Activated naive CD4-positive, alpha-beta T cell treated with anti-CD3 and anti-CD28 coated beads for 36 hours (primary cell): ENCODE data around the gene IQGAP2. TPM values are rescaled to one million over a fixed set of nuclear protein-coding genes. Genes with fewer than 3 reads are reported as not detected.

Experiments
- CTCF ChIA-PET: fragments of 350-600 bp; sonication (Branson Sonifier 250); formaldehyde crosslinking; loops from one replicate; lab custom pipeline; 2021; ENCODE audit warnings: antibody characterized with exemption; lab: Charles Lee
- DNase-seq: peaks from one replicate; pipeline ENCODE4 v3.0.0-alpha.2; 2020
- H3K27ac Mint-ChIP-seq: one replicate; pipeline ENCODE4 v1.8.0; 2021; ENCODE audit warnings: mild to moderate bottlenecking, mixed read lengths
- H3K27me3 Mint-ChIP-seq: one replicate; pipeline ENCODE4 v1.8.0; 2021; ENCODE audit warnings: low read depth, mixed read lengths
- H3K36me3 Mint-ChIP-seq: one replicate; pipeline ENCODE4 v1.8.0; 2021; ENCODE audit warnings: low read depth, mixed read lengths
- H3K4me1 Mint-ChIP-seq: one replicate; pipeline ENCODE4 v1.8.0; 2021; ENCODE audit warnings: low read depth, mixed read lengths
- H3K4me3 Mint-ChIP-seq: one replicate; pipeline ENCODE4 v1.8.0; 2021; ENCODE audit warnings: mild to moderate bottlenecking, moderate library complexity, mixed read lengths
- H3K9me3 Mint-ChIP-seq: one replicate; pipeline ENCODE4 v1.8.0; 2021; ENCODE audit warnings: mixed read lengths
- intact Hi-C: fragments of 100-400 bp; cut with micrococcal nuclease; formaldehyde crosslinking; loops from one replicate; pipeline ENCODE4 v1.15.1; 2023
- total RNA-seq, 2 experiments: library from RNA; stranded (reverse); gene quantifications; one replicate each; pipeline ENCODE4 v1.2.3, GENCODE V29; 2021

The IQGAP2 gene
- total RNA-seq, 2 experiments from 2014 or later = 54.6 to 55.9 TPM

DNA sequence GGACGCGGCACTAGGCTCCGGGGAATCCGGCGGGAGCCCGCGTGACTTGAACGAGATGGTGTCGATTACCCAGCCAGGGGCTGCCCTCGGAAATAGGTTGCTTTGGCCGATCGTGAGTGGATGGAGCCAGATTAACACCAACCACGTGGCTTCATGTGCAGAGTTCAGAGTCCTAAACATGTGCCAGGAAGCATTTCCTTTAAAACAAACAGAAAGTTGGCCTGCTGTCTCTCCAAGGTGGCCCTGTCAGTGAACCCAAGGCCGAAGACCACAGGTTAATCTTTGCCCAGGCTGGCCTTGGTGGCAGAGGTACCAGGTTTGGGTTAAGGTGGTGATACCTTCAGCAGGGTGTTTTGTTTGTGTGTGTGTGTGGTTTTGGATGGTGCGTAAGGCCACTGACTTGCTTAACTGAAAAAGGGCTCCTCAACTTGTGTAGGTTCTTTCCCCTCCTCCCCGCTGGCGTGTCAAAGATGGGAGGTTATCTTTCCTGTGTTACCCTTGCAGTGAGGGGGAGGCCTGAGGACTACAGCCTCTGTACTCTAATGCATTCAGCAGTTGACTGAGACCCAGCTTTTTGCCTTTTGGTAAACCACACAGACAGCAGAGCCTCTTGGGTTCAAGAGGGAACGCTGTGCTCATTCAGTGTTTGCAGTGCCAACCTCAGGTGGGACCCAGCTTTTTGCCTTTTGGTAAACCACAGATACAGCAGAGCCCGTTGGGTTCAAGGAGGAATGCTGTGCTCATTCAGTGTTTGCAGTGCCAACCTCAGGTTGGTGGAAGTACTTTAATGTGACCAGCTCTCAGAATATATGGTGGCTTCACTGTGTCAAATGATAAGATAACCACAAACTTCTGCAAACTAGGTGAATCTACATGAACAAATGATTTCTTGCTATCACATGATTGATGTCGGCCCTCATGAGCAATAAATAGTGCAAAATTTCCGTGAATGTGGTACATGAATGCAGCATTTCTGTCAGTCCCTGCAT, 1.4 kb downstream of the IQGAP2 start:
- Mint-ChIP-seq H3K36me3 (peaks cover 10% of the 10 kb centered on the region), H3K4me3 (peak overlapping the region; percentile 95), H3K9me3 (peaks cover 1% of the 10 kb centered on the region), H3K27ac (peak overlapping the region; percentile 82), H3K27me3 (no peaks in the 10 kb centered on the region), H3K4me1 (peaks cover 53% of the 10 kb centered on the region)
- peak; percentile 92 for DNase-seq
- CTCF ChIA-PET = interaction anchor here (0.6 to 6.6 kb wide), 14 partner anchors 10 to 1436 kb away, joined by 3 to 93 read pairs (median 4); no protein-coding TSS in a partner anchor
- intact Hi-C loops = loop anchor here (1.0 to 10.0 kb wide), 13 partner anchors 11 to 1350 kb away; partner anchors contain the start of genes GCNT4 and POC5

DNA sequence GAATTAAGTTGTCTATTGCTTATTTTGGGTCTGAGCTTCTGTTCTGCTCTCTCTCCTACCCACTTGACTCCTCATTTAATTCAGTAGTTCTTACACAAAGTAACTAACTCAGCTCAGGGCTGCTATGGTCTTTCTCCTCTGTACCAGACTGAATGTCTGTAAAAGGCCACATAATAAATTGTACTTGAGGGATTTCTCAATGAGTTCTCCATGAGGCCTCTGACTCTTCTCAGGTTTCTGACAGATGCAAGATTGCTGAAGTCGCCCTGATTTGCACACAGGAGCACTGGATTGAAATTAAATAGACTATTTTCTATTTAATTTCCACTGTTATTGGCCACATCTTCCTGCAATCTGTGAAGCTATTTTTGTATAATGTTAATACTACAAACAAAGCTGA, 2.9 kb downstream of the IQGAP2 start:
- intact Hi-C loops = loop anchor here (10.0 kb wide), 1 partner anchor 1351 kb away; the partner anchor contains the start of gene GCNT4
- peak overlapping the region; percentile 20 for H3K4me3 Mint-ChIP-seq

GRCh38 chr5:76406673-76407072, 3.6 kb downstream of the IQGAP2 start:
- H3K4me3 Mint-ChIP-seq = no peak overlapping the region

More for the DNA sequence above, 2.9 kb downstream of the IQGAP2 start:
- Mint-ChIP-seq H3K27ac (peak overlapping the region; percentile 59), H3K27me3 (no peaks in the 10 kb centered on the region), H3K4me1 (peaks cover 57% of the 10 kb centered on the region), H3K36me3 (peaks cover 10% of the 10 kb centered on the region), H3K9me3 (peaks cover 1% of the 10 kb centered on the region)
- DNase-seq = no peak
- CTCF ChIA-PET = interaction anchor here (1.2 to 6.6 kb wide), 5 partner anchors 9 to 142 kb away, joined by 3 to 93 read pairs (median 12); no protein-coding TSS in a partner anchor

GRCh38 chr5:76408104-76408654, 5.1 kb downstream of the IQGAP2 start:
- Mint-ChIP-seq H3K4me1 (peaks cover 59% of the 10 kb centered on the region), H3K27ac (no peak overlapping the region), H3K9me3 (peaks cover 1% of the 10 kb centered on the region), H3K4me3 (no peak overlapping the region), H3K27me3 (no peaks in the 10 kb centered on the region), H3K36me3 (peaks cover 14% of the 10 kb centered on the region)
- CTCF ChIA-PET = interaction anchor here (1.5 to 6.6 kb wide), 2 partner anchors 135 kb away, joined by 9 to 93 read pairs; no protein-coding TSS in a partner anchor
- no peak for DNase-seq
- intact Hi-C loops = loop anchor here (10.0 kb wide), 1 partner anchor 1353 kb away; the partner anchor contains the start of gene GCNT4

More at GRCh38 chr5:76406673-76407072, 3.6 kb downstream of the IQGAP2 start:
- Mint-ChIP-seq H3K4me1 (peaks cover 61% of the 10 kb centered on the region), H3K36me3 (peaks cover 15% of the 10 kb centered on the region), H3K27me3 (no peaks in the 10 kb centered on the region), H3K9me3 (peaks cover 1% of the 10 kb centered on the region), H3K27ac (no peak overlapping the region)
- intact Hi-C loops = loop anchor here (10.0 kb wide), 1 partner anchor 1352 kb away; the partner anchor contains the start of gene GCNT4
- no peak for DNase-seq
- CTCF ChIA-PET = interaction anchor here (1.2 to 6.6 kb wide), 5 partner anchors 8 to 141 kb away, joined by 3 to 93 read pairs (median 12); no protein-coding TSS in a partner anchor

- intact Hi-C loops = no loop called here
- H3K4me3 Mint-ChIP-seq = no peak overlapping the region
- H3K27me3 Mint-ChIP-seq = no peaks in the 10 kb centered on the region
- no peak overlapping the region for H3K27ac Mint-ChIP-seq
- peaks cover 54% of the 10 kb centered on the region for H3K4me1 Mint-ChIP-seq
- no peak for DNase-seq
- H3K36me3 Mint-ChIP-seq = peaks cover 11% of the 10 kb centered on the region
- CTCF ChIA-PET = interaction anchor here (0.9 kb wide), 1 partner anchor 33 kb away, joined by 3 read pairs; no protein-coding TSS in a partner anchor
- H3K9me3 Mint-ChIP-seq = no peaks in the 10 kb centered on the region
These were observed 9.4 kb downstream of the IQGAP2 start for GRCh38 chr5:76412511-76412910.

DNA sequence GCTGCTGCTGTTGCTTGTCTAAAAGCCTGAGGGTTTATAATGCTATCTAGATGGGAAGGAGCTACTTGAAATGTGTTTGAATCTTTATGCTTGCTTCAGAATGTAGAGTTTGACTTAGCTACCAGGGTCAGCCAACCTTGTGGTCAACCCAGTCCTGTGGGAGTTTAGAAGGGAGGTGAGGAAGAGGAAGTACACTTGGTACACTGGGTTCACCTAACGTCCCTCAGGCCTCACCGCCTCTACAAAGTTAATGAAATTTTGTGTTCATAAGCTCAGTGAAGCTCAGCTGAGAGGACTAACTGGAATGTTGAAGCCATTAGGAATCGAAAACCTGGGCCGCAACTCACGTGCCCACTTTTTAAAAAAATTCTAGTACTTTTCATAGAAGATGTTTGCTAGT, 10.7 kb downstream of the IQGAP2 start:
- H3K27ac Mint-ChIP-seq = no peak overlapping the region
- intact Hi-C loops = no loop called here
- H3K9me3 Mint-ChIP-seq = no peaks in the 10 kb centered on the region
- peaks cover 51% of the 10 kb centered on the region for H3K4me1 Mint-ChIP-seq
- no peaks in the 10 kb centered on the region for H3K27me3 Mint-ChIP-seq
- no peak for DNase-seq
- peaks cover 4% of the 10 kb centered on the region for H3K36me3 Mint-ChIP-seq
- no peak overlapping the region for H3K4me3 Mint-ChIP-seq
- CTCF ChIA-PET = interaction anchor here (3.2 kb wide), 1 partner anchor 8 kb away, joined by 12 read pairs; no protein-coding TSS in a partner anchor

- intact Hi-C loops = loop anchor here (1.0 kb wide), 1 partner anchor 9 kb away; no protein-coding TSS in a partner anchor
These were observed 11.7 kb downstream of the IQGAP2 start for GRCh38 chr5:76414788-76415187.

DNA sequence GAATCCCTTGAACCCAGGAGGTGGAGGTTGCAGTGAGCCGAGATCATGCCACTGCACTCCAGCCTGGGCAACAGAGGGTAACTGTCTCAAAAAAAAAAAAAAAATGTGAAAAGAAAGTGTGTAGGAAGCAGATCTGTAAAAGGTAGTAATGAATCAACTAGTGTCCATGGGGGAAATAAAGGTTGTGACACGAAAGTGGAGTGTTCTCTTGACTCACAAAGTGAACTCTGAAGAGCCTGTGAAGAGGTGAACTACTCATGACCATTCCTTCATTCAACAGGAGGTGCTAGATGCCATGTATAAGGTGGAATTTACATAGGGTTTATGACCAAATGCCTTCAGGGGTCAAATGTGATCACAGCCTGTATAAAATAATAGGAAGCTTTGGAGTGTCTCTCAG, 12.8 kb downstream of the IQGAP2 start:
- CTCF ChIA-PET = interaction anchor here (0.6 to 3.2 kb wide), 4 partner anchors 10 to 165 kb away, joined by 3 to 12 read pairs (median 4); no protein-coding TSS in a partner anchor
- intact Hi-C loops = loop anchor here (1.0 kb wide), 1 partner anchor 11 kb away; no protein-coding TSS in a partner anchor
- no peaks in the 10 kb centered on the region for H3K27me3 Mint-ChIP-seq
- no peak for DNase-seq
- H3K36me3 Mint-ChIP-seq = peaks cover 12% of the 10 kb centered on the region
- no peak overlapping the region for H3K27ac Mint-ChIP-seq
- H3K4me1 Mint-ChIP-seq = peaks cover 50% of the 10 kb centered on the region
- H3K9me3 Mint-ChIP-seq = no peaks in the 10 kb centered on the region
- no peak overlapping the region for H3K4me3 Mint-ChIP-seq

More at GRCh38 chr5:76414788-76415187, 11.7 kb downstream of the IQGAP2 start:
- DNase-seq = no peak
- Mint-ChIP-seq H3K27ac (no peak overlapping the region), H3K4me1 (peaks cover 48% of the 10 kb centered on the region), H3K9me3 (no peaks in the 10 kb centered on the region), H3K4me3 (no peak overlapping the region), H3K27me3 (no peaks in the 10 kb centered on the region), H3K36me3 (peaks cover 7% of the 10 kb centered on the region)
- CTCF ChIA-PET = interaction anchor here (0.8 to 3.2 kb wide), 2 partner anchors 9 to 11 kb away, joined by 3 to 12 read pairs; no protein-coding TSS in a partner anchor

- Mint-ChIP-seq H3K36me3 (peaks cover 11% of the 10 kb centered on the region), H3K4me3 (no peak overlapping the region), H3K9me3 (no peaks in the 10 kb centered on the region), H3K27me3 (no peaks in the 10 kb centered on the region), H3K27ac (no peak overlapping the region), H3K4me1 (peaks cover 46% of the 10 kb centered on the region)
- no peak for DNase-seq
- intact Hi-C loops = no loop called here
- CTCF ChIA-PET = interaction anchor here (0.7 kb wide), 2 partner anchors 10 to 799 kb away, joined by 3 to 5 read pairs; no protein-coding TSS in a partner anchor
These were observed 16.7 kb downstream of the IQGAP2 start for GRCh38 chr5:76419597-76420298.

DNA sequence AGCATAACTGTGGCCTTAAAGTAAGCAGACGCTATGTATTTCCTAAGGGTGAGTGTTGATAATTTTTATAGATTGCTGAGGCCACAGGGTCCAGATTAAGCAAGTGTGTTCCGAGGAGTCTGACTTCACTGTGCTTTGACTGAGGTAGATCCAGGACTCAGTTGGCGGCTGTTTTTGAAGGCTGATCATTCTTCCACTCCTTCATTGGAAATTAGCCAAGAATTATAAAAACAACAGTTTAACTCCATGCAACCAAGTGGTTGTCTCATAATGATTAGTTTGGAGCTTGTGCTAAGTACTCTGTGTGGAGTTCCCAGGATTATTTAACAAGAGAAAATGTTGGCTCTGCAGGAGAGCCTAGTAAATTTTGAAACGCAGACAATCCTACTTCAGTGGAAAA, 19.1 kb downstream of the IQGAP2 start:
- no peaks in the 10 kb centered on the region for H3K9me3 Mint-ChIP-seq
- H3K4me3 Mint-ChIP-seq = no peak overlapping the region
- intact Hi-C loops = no loop called here
- H3K4me1 Mint-ChIP-seq = peaks cover 39% of the 10 kb centered on the region
- DNase-seq = no peak
- CTCF ChIA-PET = no interaction called here
- H3K36me3 Mint-ChIP-seq = peaks cover 11% of the 10 kb centered on the region
- H3K27me3 Mint-ChIP-seq = no peaks in the 10 kb centered on the region
- no peak overlapping the region for H3K27ac Mint-ChIP-seq

GRCh38 chr5:76422742-76423141, 19.7 kb downstream of the IQGAP2 start:
- Mint-ChIP-seq H3K27ac (no peak overlapping the region), H3K27me3 (no peaks in the 10 kb centered on the region), H3K9me3 (no peaks in the 10 kb centered on the region), H3K4me1 (peaks cover 42% of the 10 kb centered on the region), H3K36me3 (peaks cover 14% of the 10 kb centered on the region), H3K4me3 (no peak overlapping the region)
- intact Hi-C loops = no loop called here
- DNase-seq = no peak
- CTCF ChIA-PET = interaction anchor here (0.5 to 1.0 kb wide), 2 partner anchors 18 to 400 kb away, joined by 3 to 6 read pairs; no protein-coding TSS in a partner anchor
